K562 (cell line): Measurements from ENCODE around the gene TMEM120B. TPM values are rescaled to one million over a fixed set of nuclear protein-coding genes. Genes with fewer than 3 reads are reported as not detected.

Experiments used
- ATAC-seq: fragments of 200-7000 bp; cut with Tn5 transposase; 3 replicates; pipeline ENCODE4 v1.9.1; 2020; ENCODE audit warnings: moderate library complexity
- BruUV-seq: library from RNA; stranded (reverse); fragments of 400-500 nt; replicated peaks from 2 replicates; lab custom pipeline; 2021; lab: Mats Ljungman, UMichigan
- CTCF ChIA-PET: fragments of 300-600 bp; formaldehyde crosslinking; extraction: SDS; loops from one replicate; lab custom pipeline; 2021; ENCODE audit warnings: low intra/inter-chr PET ratio; lab: Yijun Ruan, JAX
- POLR2A ChIA-PET: fragments of 300-600, 350-650 bp; sonication (Branson Sonifier 250); formaldehyde crosslinking; extraction: SDS; loops from one replicate; lab custom pipeline; 2021; ENCODE audit warnings: antibody characterized with exemption, inconsistent platforms; lab: Yijun Ruan, JAX
- DNase-seq, 4 experiments: peaks; one replicate each; pipeline versions ENCODE4 v3.0.0 to v3.0.0-alpha.2; 2011 to 2018; ENCODE audit warnings: low spot score in 3 of 4, mixed read lengths in 3 of 4; ENCODE audit errors: extremely low read depth in 1 of 4
- FAIRE-seq: peaks from 2 replicates; lab custom pipeline; 2011; peaks lifted over from hg19 to GRCh38; lab: Jason Lieb, UNC
- H2AFZ ChIP-seq: 2 replicates; pipeline ENCODE4 v1.6.0; 2011; ENCODE audit warnings: low read depth, low read length, control low read depth, inconsistent platforms
- H3K27ac ChIP-seq: fragments of 200-600 bp; 3 replicates; pipeline ENCODE4 v1.8.0; 2011; ENCODE audit warnings: low read depth, mild to moderate bottlenecking, control low read depth, inconsistent platforms, low read length, moderate library complexity, mixed read lengths; ENCODE audit errors: extremely low read depth
- H3K27me3 ChIP-seq, 2 experiments: fragments of 300-600 bp in 1 of 2; 2 replicates in 1 of 2; 3 replicates in 1 of 2; pipeline versions ENCODE4 v1.6.0 to v1.8.0; 2011; ENCODE audit warnings: inconsistent platforms in 2 of 2, low read length in 2 of 2, mild to moderate bottlenecking in 1 of 2, mixed read lengths in 1 of 2, moderate library complexity in 1 of 2; ENCODE audit not compliant: control insufficient read depth in 2 of 2, insufficient read depth in 2 of 2
- H3K36me3 ChIP-seq: fragments of 300-600 bp; 3 replicates; pipeline ENCODE4 v1.8.0; 2011; ENCODE audit warnings: mild to moderate bottlenecking, low read length, inconsistent platforms; ENCODE audit not compliant: control insufficient read depth, insufficient read depth
- H3K4me1 ChIP-seq, 2 experiments: fragments of 200-600 bp in 1 of 2; replicated peaks in 1 of 2; 2 replicates in 1 of 2; 3 replicates in 1 of 2; pipeline versions ENCODE4 v1.5.1 to v1.8.0; 2011; ENCODE audit warnings: inconsistent platforms in 2 of 2, low read length in 2 of 2, mild to moderate bottlenecking in 1 of 2, mixed read lengths in 1 of 2, moderate library complexity in 1 of 2; ENCODE audit not compliant: control insufficient read depth in 2 of 2, insufficient read depth in 2 of 2
- H3K4me2 ChIP-seq: 2 replicates; pipeline ENCODE4 v1.6.1; 2011; ENCODE audit warnings: low read length, control low read depth, inconsistent platforms, mixed read lengths; ENCODE audit not compliant: insufficient read depth
- H3K4me3 ChIP-seq: fragments of 200-600 bp; sonication (generic), shearing (Covaris generic); 2 replicates; pipeline ENCODE4 v1.5.1; 2016; ENCODE audit warnings: control low read depth, inconsistent platforms
- H3K79me2 ChIP-seq: fragments of 200-600 bp; 3 replicates; pipeline ENCODE4 v1.8.0; 2011; ENCODE audit warnings: low read length, inconsistent platforms; ENCODE audit not compliant: control insufficient read depth, insufficient read depth
- H3K9ac ChIP-seq, 2 experiments: 2 replicates each; pipeline versions ENCODE4 v1.6.0 to v1.6.1; 2011; ENCODE audit warnings: low read depth in 2 of 2, low read length in 2 of 2, control low read depth in 1 of 2, inconsistent platforms in 1 of 2, mild to moderate bottlenecking in 1 of 2, mixed read lengths in 1 of 2; ENCODE audit not compliant: insufficient read depth in 1 of 2
- H3K9me1 ChIP-seq: one replicate; pipeline ENCODE4 v1.6.0; 2011; ENCODE audit warnings: inconsistent platforms, mild to moderate bottlenecking, low read length, moderate library complexity; ENCODE audit not compliant: control insufficient read depth, insufficient read depth
- H3K9me3 ChIP-seq: replicated peaks from 2 replicates; pipeline ENCODE4 v1.5.1; 2011; ENCODE audit warnings: low read depth, low read length, inconsistent platforms; ENCODE audit not compliant: control insufficient read depth, insufficient read depth
- H4K20me1 ChIP-seq: replicated peaks from 2 replicates; pipeline ENCODE4 v1.6.1; 2011; ENCODE audit warnings: low read length, inconsistent platforms, mixed read lengths; ENCODE audit not compliant: control insufficient read depth, insufficient read depth
- CHD2 ChIP-seq: IDR thresholded peaks from 2 replicates; pipeline ENCODE4 v1.6.1; 2011; ENCODE audit warnings: low read depth, low read length
- NFIC ChIP-seq: fragments of 450-650 bp; IDR thresholded peaks from 2 replicates; pipeline ENCODE4 v1.6.1; 2017; ENCODE audit warnings: mild to moderate bottlenecking, inconsistent platforms
- NR1H2 ChIP-seq: sonication (generic); formaldehyde crosslinking; IDR thresholded peaks from 2 replicates; pipeline ENCODE4 v1.4.0; 2020; ENCODE audit warnings: mild to moderate bottlenecking, missing genetic modification reagents
- POLR2AphosphoS2 ChIP-seq: IDR thresholded peaks from 2 replicates; pipeline ENCODE4 v1.6.1; 2012; ENCODE audit warnings: low read length, improper control_type of control experiment
- SP2 ChIP-seq: IDR thresholded peaks from 2 replicates; pipeline ENCODE4 v1.6.1; 2011; ENCODE audit warnings: mild to moderate bottlenecking, low read depth, low read length, moderate library complexity; ENCODE audit not compliant: poor library complexity, severe bottlenecking; ENCODE audit errors: extremely low read depth
- WGBS: fragments of 100-300 bp; shearing (Covaris generic); methylation state at CpG from one replicate; pipeline ENCODE4 v1.1.6; 2016; ENCODE audit warnings: low coverage, mixed read lengths; ENCODE audit not compliant: insufficient coverage; ENCODE audit errors: missing lambda C conversion rate; 5-methylcytosine and 5-hydroxymethylcytosine counted together
- in situ Hi-C: fragments of 300-500 bp; cut with MboI; formaldehyde crosslinking; loops from 4 replicates; pipeline ENCODE4 v1.15.0; 2018; ENCODE audit warnings: inconsistent platforms, mixed read lengths
- intact Hi-C: fragments of 100-400 bp; cut with micrococcal nuclease; formaldehyde crosslinking; loops from 2 replicates; pipeline ENCODE4 v1.14.2; 2022
- polyA plus RNA-seq, 8 experiments: library from polyadenylated mRNA; depleted of rRNA in 4 of 8; stranded (reverse) in 5 of 8; unstranded in 3 of 8; fragments of >200 nt; fragmentation: Nextera tagmentation in 2 of 8; fragmentation: Illumina TruSeq in 1 of 8; extraction: Ambion mirVana in 2 of 8; extraction: Trizol in 1 of 8; gene quantifications; 2 replicates each; pipeline versions ENCODE4 v1.2.1 to v1.2.3, GENCODE V29; 2011 to 2014; ENCODE audit warnings: inconsistent platforms in 1 of 8, missing spikeins in 1 of 8
- total RNA-seq, 7 experiments: library from RNA; depleted of rRNA in 6 of 7; stranded (reverse); fragments of >200 nt in 6 of 7; fragmentation: Illumina TruSeq in 2 of 7; extraction: Trizol in 2 of 7; gene quantifications; 2 replicates each; pipeline versions ENCODE4 v1.2.1 to v1.2.3, GENCODE V29; 2011 to 2021; ENCODE audit warnings: low replicate concordance in 1 of 7

TMEM120B gene
- total and polyA plus RNA-seq, 9 of the 15 experiments (the other 6 are each of a cell fraction or from before 2014, with no cell fraction given), result 1.7 to 18.6 (median 7.4) TPM

- ChIA-PET CTCF (no interaction called here), POLR2A (interaction anchor here (0.5 to 0.9 kb wide), 4 partner anchors 14 to 417 kb away, joined by 3 to 4 read pairs (median 3); no protein-coding TSS in a partner anchor)
- Histone ChIP-seq H3K9ac (peak overlapping the region in 1 of 2 experiments; percentile 61; a peak in 2 of 4 replicates), H3K27ac (no peak overlapping the region), H3K27me3 (no peaks in the 10 kb centered on the region), H3K36me3 (peaks cover 16% of the 10 kb centered on the region; the same call in 2 of the 3 replicates), H3K4me1 (peaks cover 15 to 51% of the 10 kb centered on the region in 2 experiments), H2AFZ (no peak overlapping the region), H3K4me2 (no peak overlapping the region), H3K79me2 (no peaks in the 10 kb centered on the region), H3K9me3 (no peaks in the 10 kb centered on the region), H3K9me1 (peaks cover 3% of the 10 kb centered on the region), H3K4me3 (no peak overlapping the region), H4K20me1 (peaks cover 18% of the 10 kb centered on the region)
- intact Hi-C loops, result no loop called here
- 79% methylated on average over 15 of the region's 17 CpGs for WGBS
- FAIRE-seq, result no peak
- no peak for ATAC-seq
- no TSS peak for BruUV-seq
- no peak for TF ChIP-seq NR1H2 (CRISPR knock-in tag)
- no peak for TF ChIP-seq CHD2
- TF ChIP-seq SP2, result no peak
- 0 out of 2 replicates have a peak, but pooled peaks have one; percentile 52 for TF ChIP-seq POLR2AphosphoS2
- peak; percentile 11; the same call in 1 of the 2 replicates for TF ChIP-seq NFIC
- in situ Hi-C loops, result no loop called here
- no peak for DNase-seq
Observed at GRCh38 chr12:121778567-121779421, 66.2 kb downstream of the TMEM120B start.
